Stimulated activated naive CD4-positive, alpha-beta T cell treated with Interleukin-2 at 50 U/mL for 16 hours (primary cell): ENCODE results near the gene KIAA0040.

Source experiments
- DNase-seq: peaks from one replicate; lab custom pipeline; 2025; lab: John Stamatoyannopoulos, UW

Gene KIAA0040

GRCh38 chr1:175192630-175193526 lies at the start of gene KIAA0040:
TSS of gene KIAA0040 (minus strand) at chr1:175192776. CDS start at chr1:175161013, 31,763 bp downstream.
- DNase-seq = peak; percentile 64

GRCh38 chr1:175237389-175237788 lies 44.8 kb upstream of the KIAA0040 start:
- DNase-seq = no peak

- DNase-seq = no peak
Observed at GRCh38 chr1:175234639-175235038, 42.1 kb upstream of the KIAA0040 start.

DNA sequence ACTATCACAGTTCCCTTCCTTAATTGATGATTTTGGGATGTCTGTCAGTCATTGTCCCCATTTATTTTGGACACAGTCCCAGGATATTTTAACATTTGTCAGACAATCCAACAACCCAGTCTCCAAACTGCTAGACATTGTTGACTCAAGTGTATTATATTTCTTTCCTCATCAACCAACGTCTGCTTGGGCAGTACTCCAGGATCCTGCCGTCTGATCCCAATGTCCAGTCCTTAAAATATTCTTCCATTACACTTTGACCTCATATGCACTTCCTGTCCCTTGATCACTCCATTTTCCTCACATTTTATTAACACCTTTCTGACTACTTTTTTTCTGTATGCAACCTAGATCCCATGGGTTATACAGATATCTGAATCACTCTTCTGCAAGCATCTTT lies 39.8 kb upstream of the KIAA0040 start:
- DNase-seq = no peak

GRCh38 chr1:175225805-175226129 lies 33.2 kb upstream of the KIAA0040 start:
- DNase-seq = no peak

DNA sequence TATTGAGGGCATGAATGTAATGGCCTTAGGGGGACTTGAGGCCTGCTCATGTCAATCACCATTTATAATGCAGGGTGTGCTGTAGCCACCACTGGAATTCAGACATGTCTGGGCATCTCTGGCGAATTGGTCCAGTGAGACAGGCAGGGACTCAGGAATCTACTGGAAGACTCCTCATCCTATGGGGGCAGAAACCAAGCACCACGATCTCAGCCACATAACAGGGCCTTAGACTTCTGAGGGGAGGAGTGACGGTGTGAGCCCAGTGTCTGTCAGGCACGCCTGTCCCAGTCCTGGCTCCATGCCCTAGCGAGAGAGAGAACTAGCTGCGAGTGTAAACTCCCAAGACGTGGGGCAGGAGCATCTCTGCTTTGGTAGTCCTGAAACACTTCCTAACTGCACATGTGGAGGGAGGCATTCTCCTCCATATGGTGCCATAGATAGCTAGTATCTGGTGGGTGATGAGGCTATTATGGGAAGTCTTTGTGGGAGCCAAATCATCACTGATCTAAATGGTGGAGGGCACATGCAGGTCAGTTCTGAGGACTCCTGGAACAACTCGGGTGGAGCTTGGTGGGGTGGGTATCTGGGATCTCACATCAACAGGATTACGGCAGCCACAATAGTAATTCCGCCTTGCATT lies 29.8 kb upstream of the KIAA0040 start:
- DNase-seq = no peak

- DNase-seq = no peak
Observed at GRCh38 chr1:175221557-175222175, 29.1 kb upstream of the KIAA0040 start.

- DNase-seq = no peak
Observed at GRCh38 chr1:175220853-175221556, 28.4 kb upstream of the KIAA0040 start.

- no peak for DNase-seq
Observed at GRCh38 chr1:175219774-175220173, 27.2 kb upstream of the KIAA0040 start.

- DNase-seq = no peak
Observed at GRCh38 chr1:175218786-175219434, 26.3 kb upstream of the KIAA0040 start.

GRCh38 chr1:175217721-175218531 lies 25.4 kb upstream of the KIAA0040 start:
- no peak for DNase-seq

DNA sequence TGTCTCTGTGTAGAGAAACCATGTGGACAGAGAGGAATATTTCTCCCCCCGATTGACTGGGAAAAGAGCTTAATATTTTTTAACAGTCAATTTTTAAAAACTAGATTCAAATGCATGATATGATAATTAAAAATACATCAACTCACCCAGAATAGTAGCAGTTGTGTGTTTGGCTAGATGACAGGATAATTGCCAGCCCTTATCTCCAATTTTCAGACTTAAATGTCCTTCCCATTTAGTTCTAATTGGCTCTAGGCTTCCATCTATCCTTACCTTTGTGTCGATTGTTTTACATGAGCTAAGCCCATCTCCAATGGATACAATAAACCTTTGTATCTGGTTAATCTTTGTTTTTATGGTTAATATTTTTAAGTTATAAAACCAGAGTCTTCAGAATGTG lies 23.9 kb upstream of the KIAA0040 start:
- DNase-seq = no peak

- DNase-seq = no peak
Observed at GRCh38 chr1:175211656-175212055, 19.1 kb upstream of the KIAA0040 start.

- no peak for DNase-seq
Observed at GRCh38 chr1:175210744-175211143, 18.2 kb upstream of the KIAA0040 start.

DNA sequence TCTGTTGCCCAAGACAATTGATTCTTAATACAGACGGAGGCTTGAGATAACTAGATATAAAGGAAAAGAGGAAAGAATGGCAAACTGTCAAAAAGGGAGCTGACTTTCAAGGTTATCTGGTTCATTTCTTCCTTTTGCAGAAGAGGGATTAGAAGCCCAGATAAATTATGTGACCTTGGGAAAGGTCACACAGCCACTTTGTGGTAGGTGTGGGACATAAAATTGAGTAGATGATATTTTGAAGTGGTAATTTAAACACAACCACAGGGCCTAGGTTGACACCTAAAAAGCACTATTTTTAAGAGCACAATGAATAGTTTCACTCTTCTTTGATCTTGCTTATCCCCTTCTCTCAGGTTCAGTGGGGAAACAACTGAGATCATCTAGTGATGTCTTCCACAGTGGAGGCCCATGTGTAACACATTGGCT lies 16.9 kb upstream of the KIAA0040 start:
- DNase-seq = no peak

- DNase-seq = peak; percentile 26
Observed at GRCh38 chr1:175208773-175209492, 16.4 kb upstream of the KIAA0040 start.

DNA sequence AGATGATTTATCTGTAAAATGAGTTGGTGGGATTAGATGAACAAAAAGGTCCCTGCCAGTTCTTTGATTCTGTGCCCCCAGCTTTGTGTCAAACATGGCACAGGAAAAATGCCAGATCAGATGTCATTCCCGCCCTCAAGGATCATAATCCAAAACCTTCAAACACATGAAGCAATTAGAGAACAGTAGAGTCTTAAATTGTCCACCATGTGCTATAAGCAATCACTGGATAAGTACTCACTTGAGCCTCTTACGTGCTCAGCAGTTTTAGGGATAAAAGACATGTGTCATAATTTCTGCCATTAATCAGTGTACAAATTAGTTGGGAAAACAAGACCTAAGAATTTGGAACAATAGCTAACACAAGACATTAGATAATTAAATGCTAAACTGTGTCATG lies 15.4 kb upstream of the KIAA0040 start:
- DNase-seq = no peak

GRCh38 chr1:175206687-175207086 lies 14.1 kb upstream of the KIAA0040 start:
- DNase-seq = no peak

DNA sequence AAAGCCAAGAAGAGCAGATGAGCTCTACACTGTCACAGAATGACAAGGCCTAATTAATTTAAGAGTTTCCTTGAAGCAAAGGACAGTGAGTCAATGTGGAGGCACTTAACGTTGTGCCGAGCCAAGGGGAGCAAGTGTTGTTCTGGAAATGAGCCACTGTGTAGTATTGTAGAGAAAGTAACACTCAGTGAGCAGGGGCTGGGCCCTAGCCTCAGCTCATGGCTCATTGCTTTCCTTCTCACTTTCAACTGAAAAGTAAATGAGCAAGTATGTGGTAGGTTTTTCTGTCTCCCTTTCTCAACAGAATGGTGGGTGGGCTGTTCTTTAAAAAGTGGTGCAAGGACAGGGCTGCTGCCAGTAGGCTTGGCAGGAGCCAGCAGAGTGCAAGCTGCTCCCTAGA lies 11.8 kb upstream of the KIAA0040 start:
- no peak for DNase-seq

DNA sequence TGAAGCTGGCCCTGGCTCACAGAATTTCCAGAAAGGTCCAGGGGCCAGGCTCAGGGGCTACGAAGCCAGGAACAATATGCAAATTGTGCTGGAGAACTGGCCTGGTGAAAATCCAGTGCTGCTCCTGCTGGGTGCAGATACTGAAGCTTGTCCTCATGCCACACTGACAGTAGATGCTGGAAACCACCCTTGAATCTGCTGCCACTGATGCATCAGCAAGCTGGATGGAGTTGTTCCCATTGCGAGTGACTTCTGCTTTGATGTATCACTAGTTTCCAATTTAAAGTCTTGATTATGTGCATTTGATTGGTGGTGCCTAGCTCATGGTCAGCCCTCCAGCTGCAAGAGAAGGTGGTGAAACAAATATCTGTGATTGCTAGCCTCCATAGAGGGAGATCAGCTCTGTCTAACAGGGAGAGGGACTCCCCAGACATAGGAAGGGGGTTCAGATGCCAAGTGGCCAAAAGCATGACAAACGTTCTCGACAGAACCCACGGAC lies 11.0 kb upstream of the KIAA0040 start:
- DNase-seq = no peak
